H4 (cell line): ENCODE measurements around the gene FYB1. TPM values are rescaled to one million over a fixed set of nuclear protein-coding genes. Genes with fewer than 3 reads are reported as not detected.
A peak's percentile ranks its signal among the peaks of the same experiment; 100 is the strongest.
"Not testable (repeated sequence)": the region's sequence is repeated elsewhere in the genome, so short reads cannot be mapped to it uniquely, and the experiment has no call there.

ENCODE experiments used
- DNase-seq: peaks from one replicate; pipeline ENCODE4 v3.0.0-alpha.2; 2015; ENCODE audit warnings: low spot score
- total RNA-seq: library from RNA; depleted of rRNA; stranded (reverse); fragments of >200 nt; shearing (Covaris generic); gene quantifications from 2 replicates; pipeline ENCODE4 v1.2.3, GENCODE V29; 2014

FYB1 gene
- total RNA-seq, 1 experiment from 2014 or later = 0.17 TPM

- DNase-seq = no peak
These were observed 32.4 kb downstream of the FYB1 start for GRCh38 chr5:39186722-39187539.

- no peak for DNase-seq
These were observed 33.1 kb downstream of the FYB1 start for GRCh38 chr5:39186289-39186688.

GRCh38 chr5:39185761-39186160, 33.6 kb downstream of the FYB1 start:
- DNase-seq = no peak

GRCh38 chr5:39179561-39179960, 39.8 kb downstream of the FYB1 start:
- not testable (repeated sequence) for DNase-seq

GRCh38 chr5:39178861-39179260, 40.5 kb downstream of the FYB1 start:
- no peak for DNase-seq

GRCh38 chr5:39178171-39178570, 41.2 kb downstream of the FYB1 start:
- DNase-seq = peak; percentile 48

- no peak for DNase-seq
These were observed 41.8 kb downstream of the FYB1 start for GRCh38 chr5:39177631-39177964.

GRCh38 chr5:39176759-39177630, 42.4 kb downstream of the FYB1 start:
- no peak for DNase-seq

GRCh38 chr5:39175273-39175955, 43.9 kb downstream of the FYB1 start:
- no peak for DNase-seq

GRCh38 chr5:39173069-39173468, 46.3 kb downstream of the FYB1 start:
- no peak for DNase-seq

- no peak for DNase-seq
These were observed 46.8 kb downstream of the FYB1 start for GRCh38 chr5:39172593-39172992.

GRCh38 chr5:39171647-39172046, 47.7 kb downstream of the FYB1 start:
- DNase-seq = no peak

GRCh38 chr5:39169081-39169480, 50.3 kb downstream of the FYB1 start:
- DNase-seq = no peak

GRCh38 chr5:39167972-39168342, 51.4 kb downstream of the FYB1 start:
- DNase-seq = no peak

- no peak for DNase-seq
These were observed 52.0 kb downstream of the FYB1 start for GRCh38 chr5:39167141-39167971.

GRCh38 chr5:39164529-39165402, 54.6 kb downstream of the FYB1 start:
- no peak for DNase-seq

- no peak for DNase-seq
These were observed 55.3 kb downstream of the FYB1 start for GRCh38 chr5:39164016-39164415.

- no peak for DNase-seq
These were observed 57.8 kb downstream of the FYB1 start for GRCh38 chr5:39161578-39161977.

- DNase-seq = no peak
These were observed 58.7 kb downstream of the FYB1 start for GRCh38 chr5:39160576-39161213.
